CD8-positive, alpha-beta memory T cell (primary cell): ENCODE measurements around the gene PRKAG2. TPM values are rescaled to one million over a fixed set of nuclear protein-coding genes. Genes with fewer than 3 reads are reported as not detected.
"Not testable (repeated sequence)": the region's sequence is repeated elsewhere in the genome, so short reads cannot be mapped to it uniquely, and the experiment has no call there.

Experiments used
- CTCF ChIA-PET: fragments of 350-600 bp; sonication (Branson Sonifier 250); formaldehyde crosslinking; loops from one replicate; lab custom pipeline; 2021; ENCODE audit warnings: antibody characterized with exemption; lab: Charles Lee
- POLR2A ChIA-PET: fragments of 350-600 bp; sonication (Branson Sonifier 250); formaldehyde crosslinking; loops from one replicate; lab custom pipeline; 2021; ENCODE audit warnings: antibody characterized with exemption; lab: Charles Lee
- DNase-seq, 5 donors: peaks; one replicate each; pipeline versions ENCODE4 v3.0.0 to v3.0.0-alpha.2; 2020 to 2022; ENCODE audit warnings: mixed read lengths in 1 of 5
- H3K27ac ChIP-seq: one replicate; pipeline ENCODE4 v1.7.0; 2013; ENCODE audit warnings: low read depth, mild to moderate bottlenecking, low read length, moderate library complexity
- H3K27me3 ChIP-seq: 2 replicates; pipeline ENCODE4 v1.7.0; 2013; ENCODE audit warnings: low read length, mild to moderate bottlenecking; ENCODE audit not compliant: insufficient read depth, poor library complexity, severe bottlenecking
- H3K36me3 ChIP-seq: 2 replicates; pipeline ENCODE4 v1.7.0; 2013; ENCODE audit warnings: mild to moderate bottlenecking, low read length, moderate library complexity; ENCODE audit not compliant: insufficient read depth
- H3K4me1 ChIP-seq: 2 replicates; pipeline ENCODE4 v1.7.0; 2013; ENCODE audit warnings: mild to moderate bottlenecking, low read length, moderate library complexity; ENCODE audit not compliant: insufficient read depth
- H3K4me3 ChIP-seq: 2 replicates; pipeline ENCODE4 v1.7.0; 2013; ENCODE audit warnings: mild to moderate bottlenecking, low read length
- H3K9me3 ChIP-seq: 2 replicates; pipeline ENCODE4 v1.7.0; 2013; ENCODE audit warnings: mild to moderate bottlenecking, low read length
- H3K27ac Mint-ChIP-seq, 8 donors: one replicate each; pipeline ENCODE4 v1.8.0; 2020 to 2021; ENCODE audit warnings: mixed read lengths in 8 of 8, mild to moderate bottlenecking in 6 of 8, inconsistent platforms in 3 of 8, moderate library complexity in 3 of 8
- H3K27me3 Mint-ChIP-seq, 2 donors: one replicate each; pipeline ENCODE4 v1.8.0; 2020 to 2021; ENCODE audit warnings: mixed read lengths in 2 of 2, mild to moderate bottlenecking in 1 of 2, moderate library complexity in 1 of 2
- H3K36me3 Mint-ChIP-seq, 3 donors: one replicate each; pipeline ENCODE4 v1.8.0; 2020 to 2021; ENCODE audit warnings: mixed read lengths in 3 of 3, inconsistent platforms in 1 of 3, mild to moderate bottlenecking in 1 of 3
- H3K4me1 Mint-ChIP-seq, 3 donors: one replicate each; pipeline ENCODE4 v1.8.0; 2020 to 2021; ENCODE audit warnings: mixed read lengths in 3 of 3, inconsistent platforms in 1 of 3, mild to moderate bottlenecking in 1 of 3
- H3K4me3 Mint-ChIP-seq, 7 donors: one replicate each; pipeline ENCODE4 v1.8.0; 2020 to 2021; ENCODE audit warnings: mixed read lengths in 7 of 7, mild to moderate bottlenecking in 6 of 7, moderate library complexity in 4 of 7, inconsistent platforms in 2 of 7
- H3K9me3 Mint-ChIP-seq, 5 donors: one replicate each; pipeline ENCODE4 v1.8.0; 2020 to 2022; ENCODE audit warnings: mixed read lengths in 5 of 5, mild to moderate bottlenecking in 3 of 5, moderate library complexity in 2 of 5, inconsistent platforms in 1 of 5
- polyA plus RNA-seq: library from polyadenylated mRNA; unstranded; fragments of 300-500 nt; fragmentation: Illumina TruSeq; gene quantifications from one replicate; pipeline ENCODE4 v1.2.3, GENCODE V29; 2021
- total RNA-seq, 2 experiments: library from RNA; stranded (reverse); gene quantifications; one replicate each; pipeline ENCODE4 v1.2.3, GENCODE V29; 2021

Gene PRKAG2
- total and polyA plus RNA-seq, 3 experiments from 2014 or later, result 23.1 to 31.4 (median 27.2) TPM

GRCh38 chr7:151524331-151524730, 352.6 kb downstream of the PRKAG2 start:
- no peak overlapping the region for H3K4me3 ChIP-seq
- no peaks in the 10 kb centered on the region for H3K27me3 ChIP-seq
- H3K36me3 ChIP-seq, result no peaks in the 10 kb centered on the region
- POLR2A ChIA-PET, result no interaction called here
- H3K4me1 Mint-ChIP-seq, result peaks cover 2 to 11% (median 8%) of the 10 kb centered on the region in 3 donors
- H3K9me3 Mint-ChIP-seq, result peaks cover 0 to 11% (median 3%) of the 10 kb centered on the region in 5 donors
- no peak overlapping the region for H3K4me3 Mint-ChIP-seq
- CTCF ChIA-PET, result no interaction called here
- no peaks in the 10 kb centered on the region for H3K9me3 ChIP-seq
- H3K27me3 Mint-ChIP-seq, result peaks cover 6 to 7% of the 10 kb centered on the region in 2 donors
- H3K36me3 Mint-ChIP-seq, result peaks cover 0 to 8% (median 1%) of the 10 kb centered on the region in 3 donors
- H3K27ac ChIP-seq, result no peak overlapping the region
- DNase-seq, result no peak
- H3K4me1 ChIP-seq, result peaks cover 8% of the 10 kb centered on the region
- H3K27ac Mint-ChIP-seq, result no peak overlapping the region

GRCh38 chr7:151520419-151521261, 356.3 kb downstream of the PRKAG2 start:
- Mint-ChIP-seq H3K27me3 (peaks cover 0 to 4% of the 10 kb centered on the region in 2 donors), H3K4me3 (peak overlapping the region; percentile 92 to 97 (median 95)), H3K9me3 (peaks cover 0 to 2% (median 0%) of the 10 kb centered on the region in 5 donors), H3K36me3 (peaks cover 0 to 11% (median 0%) of the 10 kb centered on the region in 3 donors), H3K27ac (peak overlapping the region; percentile 96 to 99 (median 98)), H3K4me1 (peaks cover 29 to 40% (median 37%) of the 10 kb centered on the region in 3 donors)
- Histone ChIP-seq H3K4me3 (peak overlapping the region; percentile 61), H3K36me3 (no peaks in the 10 kb centered on the region), H3K9me3 (no peaks in the 10 kb centered on the region), H3K27ac (peak overlapping the region; percentile 80), H3K27me3 (no peaks in the 10 kb centered on the region), H3K4me1 (peaks cover 32% of the 10 kb centered on the region)
- peak in 3 of 5 donors; percentile 10 to 56 (median 26) for DNase-seq
- ChIA-PET CTCF (interaction anchor here (1.3 to 2.1 kb wide), 5 partner anchors 22 to 238 kb away, joined by 3 to 8 read pairs (median 3); no protein-coding TSS in a partner anchor), POLR2A (interaction anchor here (0.9 to 1.6 kb wide), 8 partner anchors 17 to 1682 kb away, joined by 3 to 9 read pairs (median 5); partner anchors contain the start of genes ABCF2, NUB1, PRKAG2 and ZNF862)

DNA sequence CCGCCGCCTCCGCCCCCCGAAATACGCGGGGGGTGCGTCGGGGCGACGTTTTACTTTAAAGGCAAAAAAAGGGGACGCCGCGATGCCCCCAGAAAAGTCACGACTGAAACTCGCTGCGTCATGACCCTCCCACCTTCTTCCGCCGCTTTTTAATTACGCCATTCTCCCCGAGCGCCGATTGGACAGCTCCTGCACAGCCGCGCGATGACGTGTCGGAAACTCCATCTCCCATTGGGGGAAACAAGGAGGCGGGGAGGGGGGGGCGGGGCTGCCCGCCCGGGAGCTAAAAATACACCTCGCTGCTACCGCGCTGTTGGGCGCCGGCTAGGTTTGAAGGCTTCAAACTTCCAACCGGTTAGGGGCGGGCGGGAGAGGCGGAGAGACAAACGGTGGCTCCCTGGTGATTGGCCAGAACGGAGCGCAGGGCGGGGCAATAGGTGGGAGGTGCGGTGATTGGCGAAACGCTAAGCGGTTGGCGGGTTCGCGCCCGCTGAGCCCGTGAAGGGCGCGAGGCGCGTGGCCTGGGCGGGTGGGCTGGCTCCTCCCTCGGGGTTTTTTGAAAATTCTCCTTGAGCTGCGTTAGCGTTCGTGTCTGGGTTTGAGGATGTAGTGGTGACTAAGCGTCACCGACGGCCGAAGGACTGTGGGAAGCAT, 357.0 kb downstream of the PRKAG2 start, which contains the start of gene RHEB:
TSS of gene RHEB (minus strand) at position 131 of the 654 bp plus-strand sequence. CDS start 384 bp downstream, outside the sequence.
- Histone ChIP-seq H3K9me3 (no peaks in the 10 kb centered on the region), H3K4me1 (peaks cover 39% of the 10 kb centered on the region), H3K27ac (peak within 1 kb of the TSS; percentile 80), H3K27me3 (no peaks in the 10 kb centered on the region), H3K36me3 (no peaks in the 10 kb centered on the region), H3K4me3 (peak within 1 kb of the TSS; percentile 62)
- H3K9me3 Mint-ChIP-seq, result peaks cover 0 to 2% (median 0%) of the 10 kb centered on the region in 5 donors
- DNase-seq, result peak; percentile 97 to 99 (median 98)
- ChIA-PET CTCF (interaction anchor here (1.3 to 2.1 kb wide), 5 partner anchors 21 to 239 kb away, joined by 3 to 8 read pairs (median 3); no protein-coding TSS in a partner anchor), POLR2A (interaction anchor here (0.9 to 1.6 kb wide), 8 partner anchors 18 to 1682 kb away, joined by 3 to 9 read pairs (median 5); partner anchors contain the start of genes ABCF2, NUB1, PRKAG2 and ZNF862)
- peaks cover 0 to 11% (median 0%) of the 10 kb centered on the region in 3 donors for H3K36me3 Mint-ChIP-seq
- H3K4me3 Mint-ChIP-seq, result peak within 1 kb of the TSS; percentile 92 to 97 (median 96)
- H3K27me3 Mint-ChIP-seq, result peaks cover 0 to 4% of the 10 kb centered on the region in 2 donors
- H3K4me1 Mint-ChIP-seq, result peaks cover 36 to 48% (median 45%) of the 10 kb centered on the region in 3 donors
- H3K27ac Mint-ChIP-seq, result peak within 1 kb of the TSS; percentile 96 to 99 (median 98)

DNA sequence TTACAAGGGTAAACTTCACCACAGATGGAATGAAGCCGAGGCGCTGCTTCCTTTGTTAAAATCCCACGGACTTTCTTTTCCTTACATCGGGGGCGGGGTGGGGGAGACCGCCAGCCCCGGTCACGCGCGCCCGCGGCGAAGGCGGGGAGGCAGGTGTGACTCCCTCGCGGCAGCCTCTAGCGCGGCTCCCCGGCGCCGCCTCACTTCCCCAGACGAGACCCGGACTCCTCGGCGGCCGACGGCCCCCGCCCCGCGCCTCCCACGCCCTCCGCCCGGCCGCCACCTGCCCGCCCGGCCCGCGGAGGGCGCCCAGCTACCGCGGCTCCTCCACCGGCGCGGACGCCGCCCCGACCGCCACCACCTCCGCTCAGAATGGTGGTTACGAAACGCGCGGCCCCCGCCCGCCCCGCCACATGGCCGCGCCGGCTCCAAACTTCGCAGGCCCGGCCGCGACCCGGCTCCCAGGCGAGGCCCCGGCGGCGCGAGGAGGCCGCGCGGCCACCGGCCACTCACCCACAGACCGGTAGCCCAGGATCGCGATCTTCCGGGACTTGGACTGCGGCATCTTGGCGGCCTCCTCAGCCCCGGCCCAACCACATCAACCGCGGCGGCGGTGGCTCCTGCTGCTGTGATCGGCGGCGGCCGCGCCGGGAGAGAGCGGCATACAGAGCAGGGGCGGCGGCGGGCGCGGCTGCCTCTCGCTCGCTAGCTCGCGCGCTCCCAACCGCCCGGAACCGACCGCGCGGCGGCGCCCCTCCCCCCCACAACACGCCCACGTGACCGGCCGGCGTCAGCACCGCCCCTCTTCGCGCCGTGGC, 357.8 kb downstream of the PRKAG2 start:
- peak overlapping the region; percentile 62 for H3K4me3 ChIP-seq

DNA sequence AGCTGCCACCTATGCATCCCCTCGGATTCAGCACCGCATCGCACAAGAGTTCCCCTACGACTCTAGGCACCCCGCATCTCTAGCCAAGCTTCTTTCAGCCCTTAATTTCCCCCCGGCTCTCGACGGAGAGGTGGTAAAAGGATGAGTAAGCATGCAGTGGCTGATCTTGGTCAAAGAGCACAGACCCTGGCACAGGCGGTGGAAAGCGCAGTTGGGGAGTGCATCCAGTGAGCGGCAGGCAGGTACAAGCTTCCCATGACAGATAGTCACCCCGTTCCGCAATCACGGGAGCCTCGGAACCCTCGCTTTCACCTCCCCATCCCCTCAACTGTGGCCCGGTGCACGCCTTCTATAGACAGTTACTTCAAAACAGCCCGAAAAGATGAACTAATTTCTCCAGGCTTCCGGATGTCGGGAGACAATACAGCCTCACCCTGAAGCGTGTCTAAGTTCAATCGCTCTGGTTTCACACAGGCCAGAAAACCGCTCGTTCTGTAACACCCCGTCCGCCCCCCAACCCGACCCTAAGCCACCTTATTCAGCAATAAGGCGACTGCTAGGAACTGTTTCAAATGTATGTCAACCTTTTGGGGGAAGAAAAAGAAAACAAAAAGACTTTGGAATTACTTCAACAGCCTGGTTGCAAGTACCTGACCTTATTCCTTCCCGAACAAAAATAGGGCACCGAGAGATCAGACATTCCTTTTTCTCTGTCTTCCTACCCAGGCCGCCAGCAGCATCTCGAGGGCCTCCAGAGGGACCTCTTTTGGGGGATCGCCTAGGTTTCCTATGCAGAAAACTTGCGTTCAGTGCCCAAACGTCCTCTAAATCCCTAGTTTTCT, 358.6 kb downstream of the PRKAG2 start:
- Mint-ChIP-seq H3K4me1 (peaks cover 45 to 63% (median 61%) of the 10 kb centered on the region in 3 donors), H3K9me3 (peaks cover 0 to 2% (median 0%) of the 10 kb centered on the region in 5 donors), H3K27ac (peak overlapping the region; percentile 86 to 98 (median 96)), H3K36me3 (peaks cover 0 to 11% (median 0%) of the 10 kb centered on the region in 3 donors), H3K27me3 (peaks cover 0 to 4% of the 10 kb centered on the region in 2 donors), H3K4me3 (peak overlapping the region; percentile 85 to 97 (median 96))
- Histone ChIP-seq H3K9me3 (no peaks in the 10 kb centered on the region), H3K27me3 (no peaks in the 10 kb centered on the region), H3K36me3 (no peaks in the 10 kb centered on the region), H3K4me1 (peaks cover 41% of the 10 kb centered on the region), H3K27ac (peak overlapping the region; percentile 80), H3K4me3 (peak overlapping the region; percentile 62)
- POLR2A ChIA-PET, result interaction anchor here (1.1 kb wide), 1 partner anchor 115 kb away, joined by 3 read pairs; no protein-coding TSS in a partner anchor
- CTCF ChIA-PET, result no interaction called here
- peak; percentile 28 to 66 (median 45) for DNase-seq

More for the DNA sequence above, 357.8 kb downstream of the PRKAG2 start:
- peak in 4 of 5 donors; percentile 53 to 76 (median 65) for DNase-seq
- H3K27me3 ChIP-seq, H3K27me3 Mint-ChIP-seq, H3K9me3 Mint-ChIP-seq, H3K36me3 ChIP-seq, H3K9me3 ChIP-seq: not testable (repeated sequence)
- peaks cover 40 to 55% (median 52%) of the 10 kb centered on the region in 3 donors for H3K4me1 Mint-ChIP-seq
- H3K4me3 Mint-ChIP-seq, result peak overlapping the region; percentile 92 to 97 (median 96)
- CTCF ChIA-PET, result interaction anchor here (1.3 to 2.1 kb wide), 3 partner anchors 20 to 71 kb away, joined by 3 to 8 read pairs (median 3); no protein-coding TSS in a partner anchor
- H3K36me3 Mint-ChIP-seq, result peaks cover 0 to 11% (median 0%) of the 10 kb centered on the region in 3 donors
- peaks cover 40% of the 10 kb centered on the region for H3K4me1 ChIP-seq
- peak overlapping the region; percentile 80 for H3K27ac ChIP-seq
- peak overlapping the region; percentile 94 to 99 (median 98) for H3K27ac Mint-ChIP-seq
- POLR2A ChIA-PET, result interaction anchor here (0.9 to 1.6 kb wide), 9 partner anchors 19 to 1681 kb away, joined by 3 to 9 read pairs (median 4); partner anchors contain the start of genes ABCF2, NUB1, PRKAG2 and ZNF862

DNA sequence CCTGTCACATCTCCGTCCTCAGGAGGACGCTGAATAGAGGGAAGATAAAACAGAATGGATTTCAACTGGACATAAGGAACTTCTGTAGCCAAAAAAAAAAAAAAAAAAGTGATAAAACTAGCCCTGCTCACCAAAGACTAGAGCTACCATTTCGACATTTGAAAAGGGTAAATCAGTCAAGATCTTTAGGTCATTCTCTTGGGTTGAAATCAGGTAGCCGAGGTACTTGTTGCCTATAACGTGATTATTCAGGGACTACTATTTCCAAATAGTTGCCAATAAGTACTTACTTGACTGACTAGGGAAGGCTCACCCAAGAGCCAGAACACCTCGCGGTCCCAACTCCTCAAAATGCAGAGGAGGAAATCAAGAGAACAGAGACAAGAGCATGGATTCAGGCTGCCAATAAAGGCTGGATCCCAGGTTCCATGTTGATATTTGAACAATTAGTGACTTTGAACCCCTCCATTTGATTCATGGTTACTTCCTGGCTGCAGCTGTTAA, 359.3 kb downstream of the PRKAG2 start:
- Mint-ChIP-seq H3K9me3 (peaks cover 0 to 2% (median 0%) of the 10 kb centered on the region in 5 donors), H3K36me3 (peaks cover 0 to 11% (median 0%) of the 10 kb centered on the region in 3 donors), H3K27me3 (peaks cover 0 to 4% of the 10 kb centered on the region in 2 donors), H3K27ac (peak overlapping the region; percentile 86 to 98 (median 96)), H3K4me3 (peak overlapping the region; percentile 85 to 97 (median 96)), H3K4me1 (peaks cover 50 to 70% (median 67%) of the 10 kb centered on the region in 3 donors)
- ChIA-PET CTCF (no interaction called here), POLR2A (interaction anchor here (0.5 kb wide), 1 partner anchor 13 kb away, joined by 3 read pairs; no protein-coding TSS in a partner anchor)
- H3K27ac ChIP-seq, result peak overlapping the region; percentile 80
- H3K9me3 ChIP-seq, result no peaks in the 10 kb centered on the region
- H3K27me3 ChIP-seq, result no peaks in the 10 kb centered on the region
- H3K36me3 ChIP-seq, result no peaks in the 10 kb centered on the region
- peaks cover 48% of the 10 kb centered on the region for H3K4me1 ChIP-seq
- H3K4me3 ChIP-seq, result peak overlapping the region; percentile 62
- no peak for DNase-seq
